Lower leg skin (tissue), 4 donors: ENCODE measurements around the gene AMBP. TPM values are rescaled to one million over a fixed set of nuclear protein-coding genes. Genes with fewer than 3 reads are reported as not detected.
"Not testable (repeated sequence)": the region's sequence is repeated elsewhere in the genome, so short reads cannot be mapped to it uniquely, and the experiment has no call there.

Source experiments
- DNase-seq, 2 donors: peaks; one replicate each; pipeline ENCODE4 v3.0.0-alpha.2; 2019; ENCODE audit warnings: low spot score in 2 of 2
- H3K4me3 ChIP-seq: fragments of 200-600 bp; sonication (generic); 2 replicates; pipeline ENCODE4 v1.5.1; 2017; ENCODE audit warnings: mild to moderate bottlenecking, low read depth; ENCODE audit not compliant: poor library complexity, severe bottlenecking
- CTCF ChIP-seq, 3 donors: fragments of 450-650 bp; IDR thresholded peaks; one replicate each; pipeline ENCODE4 v1.5.1; 2016; ENCODE audit warnings: antibody characterized with exemption in 3 of 3, mild to moderate bottlenecking in 3 of 3, moderate library complexity in 2 of 3
- POLR2A ChIP-seq, 2 donors: fragments of 450-650 bp; IDR thresholded peaks; one replicate each; pipeline ENCODE4 v1.6.1; 2016 to 2017; ENCODE audit warnings: antibody characterized with exemption in 2 of 2, mild to moderate bottlenecking in 1 of 2, moderate library complexity in 1 of 2
- WGBS, 2 donors: methylation state at CpG; one replicate each; pipeline ENCODE4 v1.1.5; 2018; 5-methylcytosine and 5-hydroxymethylcytosine counted together
- intact Hi-C: fragments of 100-400 bp; cut with DNase I; formaldehyde crosslinking; loops from one replicate; pipeline ENCODE4 v1.15.0; 2023; ENCODE audit warnings: low total_unique reads
- total RNA-seq, 4 donors: library from RNA; depleted of rRNA; stranded (reverse); fragments of >200 nt; gene quantifications; one replicate each; pipeline ENCODE4 v1.1.0, GENCODE V29; 2016

The AMBP gene
- total RNA-seq, 4 donors from 2014 or later: not detected

DNA sequence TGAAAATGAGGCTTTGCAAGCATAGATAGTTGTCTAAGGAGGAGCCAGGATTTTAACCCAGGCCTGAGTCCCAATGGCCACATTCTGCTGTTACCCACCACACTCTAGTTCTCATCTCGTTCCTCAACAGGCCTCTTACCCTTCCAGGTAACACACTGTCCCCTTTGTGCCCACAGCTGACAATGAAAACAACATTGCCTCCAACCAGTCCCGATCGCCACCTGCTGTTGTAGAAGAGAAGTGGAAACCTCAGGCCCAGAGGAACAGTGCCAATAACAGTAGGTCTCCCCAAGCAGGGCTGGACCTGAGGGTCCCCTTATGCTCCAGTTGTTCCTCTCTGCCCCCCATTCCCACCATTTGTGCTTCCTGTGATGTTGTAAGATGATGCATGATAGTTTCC lies 30.4 kb downstream of the AMBP start:
- no peak for TF ChIP-seq POLR2A (IDR thresholded peaks at IDR 0.05)
- TF ChIP-seq CTCF (IDR thresholded peaks at IDR 0.05): no peak
- intact Hi-C loops: no loop called here
- WGBS, 2 donors: 87 to 89% methylated on average over 3 of the region's 3 CpGs

DNA sequence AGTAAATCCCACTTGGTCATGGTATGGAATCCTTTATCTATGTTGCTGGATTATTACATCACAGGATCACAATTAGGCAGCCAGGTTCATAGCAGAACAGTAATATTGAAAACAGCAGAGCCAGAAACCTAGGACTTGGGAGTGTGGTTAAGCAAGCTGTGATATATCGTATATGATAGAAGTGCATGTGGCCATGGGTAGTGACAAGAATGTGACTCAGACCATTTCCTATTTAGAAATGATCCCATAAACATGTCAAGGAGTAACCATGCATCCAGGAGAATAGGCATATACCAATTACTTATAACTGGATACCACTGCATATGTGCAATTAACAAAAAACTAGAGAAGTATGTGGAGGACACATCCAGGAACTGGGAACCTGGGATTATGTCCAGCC lies 31.2 kb downstream of the AMBP start:
- WGBS, 2 donors: 89 to 90% methylated on average over 1 of the region's 1 CpG
- no peak overlapping the region for H3K4me3 ChIP-seq
- TF ChIP-seq POLR2A (IDR thresholded peaks at IDR 0.05): no peak
- no peak for TF ChIP-seq CTCF (IDR thresholded peaks at IDR 0.05)
- DNase-seq: no peak
- intact Hi-C loops: no loop called here

More for the DNA sequence above, 30.4 kb downstream of the AMBP start:
- no peak overlapping the region for H3K4me3 ChIP-seq
- peak in 1 of 2 donors; percentile 42 for DNase-seq

DNA sequence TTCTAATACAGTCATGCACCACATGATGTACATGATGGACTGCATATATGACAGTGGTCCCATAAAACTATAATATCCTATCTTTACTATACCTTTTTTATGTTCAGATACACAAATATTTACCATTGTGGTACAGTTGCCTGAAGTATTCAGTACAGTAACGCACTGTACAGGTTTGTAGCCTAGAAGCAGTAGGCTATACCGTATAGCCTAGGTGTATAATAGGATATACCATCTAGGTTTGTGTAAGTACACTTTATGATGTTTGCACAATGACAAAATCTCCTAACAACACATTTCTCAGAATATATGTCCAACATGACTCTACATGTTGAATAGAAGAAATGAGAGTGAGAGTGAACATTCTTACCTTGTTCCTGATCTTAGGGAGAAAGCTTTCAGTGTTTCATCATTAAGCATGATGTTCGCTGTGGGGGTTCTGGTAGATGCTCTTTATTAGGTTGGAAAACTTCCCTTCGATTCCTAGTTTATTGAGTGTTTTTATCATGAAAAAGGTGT lies 31.8 kb downstream of the AMBP start:
- no peak for DNase-seq
- intact Hi-C loops: no loop called here
- TF ChIP-seq CTCF (IDR thresholded peaks at IDR 0.05) (no peak), POLR2A (IDR thresholded peaks at IDR 0.05) (no peak)
- WGBS, 2 donors: 91 to 98% methylated on average over 4 of the region's 4 CpGs
- H3K4me3 ChIP-seq: no peak overlapping the region

GRCh38 chr9:114043660-114044059 lies 34.4 kb downstream of the AMBP start:
- intact Hi-C loops, DNase-seq, H3K4me3 ChIP-seq: not testable (repeated sequence)

- DNase-seq: peak in 1 of 2 donors; percentile 4
- intact Hi-C loops: no loop called here
- WGBS, 2 donors: 91 to 95% methylated on average over 5 of the region's 5 CpGs
- H3K4me3 ChIP-seq: no peak overlapping the region
- TF ChIP-seq CTCF (IDR thresholded peaks at IDR 0.05) (no peak), POLR2A (IDR thresholded peaks at IDR 0.05) (no peak)
Measured at GRCh38 chr9:114039484-114039883, 38.6 kb downstream of the AMBP start.

GRCh38 chr9:114038724-114039313 lies 39.3 kb downstream of the AMBP start:
- TF ChIP-seq POLR2A (IDR thresholded peaks at IDR 0.05) (no peak), CTCF (IDR thresholded peaks at IDR 0.05) (no peak)
- intact Hi-C loops: no loop called here
- no peak overlapping the region for H3K4me3 ChIP-seq
- DNase-seq: peak in 1 of 2 donors; percentile 36
- 82 to 87% methylated on average over 13 of the region's 13 CpGs for WGBS, 2 donors
